RWPE2 (cell line): Measurements from ENCODE around the gene KIF1A.
A peak's percentile ranks its signal among the peaks of the same experiment; 100 is the strongest.
"Not testable (repeated sequence)": the region's sequence is repeated elsewhere in the genome, so short reads cannot be mapped to it uniquely, and the experiment has no call there.

Source experiments
- ATAC-seq: fragments of 200-7000 bp; cut with Tn5 transposase; 3 replicates; pipeline ENCODE4 v1.9.1; 2021; ENCODE audit warnings: low read depth
- DNase-seq: peaks from one replicate; pipeline ENCODE4 v3.0.0-alpha.2; 2020; ENCODE audit warnings: low spot score
- H3K27ac ChIP-seq: fragments of 450-650 bp; 2 replicates; pipeline ENCODE4 v1.5.1; 2017; ENCODE audit warnings: mild to moderate bottlenecking; ENCODE audit not compliant: poor library complexity, severe bottlenecking
- H3K27me3 ChIP-seq: fragments of 250-450 bp; sonication (Bioruptor Pico); 2 replicates; pipeline ENCODE4 v1.5.1; 2021; ENCODE audit warnings: mild to moderate bottlenecking, moderate library complexity; ENCODE audit not compliant: insufficient read depth, poor library complexity, severe bottlenecking
- H3K36me3 ChIP-seq: fragments of 250-450 bp; sonication (Bioruptor Pico); 2 replicates; pipeline ENCODE4 v1.5.1; 2020; ENCODE audit warnings: low read depth, mild to moderate bottlenecking, moderate library complexity
- H3K4me1 ChIP-seq: fragments of 250-450 bp; sonication (Bioruptor Pico); 2 replicates; pipeline ENCODE4 v1.5.1; 2021; ENCODE audit warnings: mild to moderate bottlenecking, moderate library complexity; ENCODE audit not compliant: insufficient read depth, poor library complexity, severe bottlenecking
- H3K4me3 ChIP-seq: fragments of 250-450 bp; sonication (Bioruptor Pico); 2 replicates; pipeline ENCODE4 v1.5.1; 2021; ENCODE audit warnings: mild to moderate bottlenecking, moderate library complexity; ENCODE audit not compliant: severe bottlenecking
- H3K9me3 ChIP-seq: fragments of 250-450 bp; sonication (Bioruptor Pico); 2 replicates; pipeline ENCODE4 v1.5.1; 2021; ENCODE audit warnings: mild to moderate bottlenecking, moderate library complexity; ENCODE audit not compliant: severe bottlenecking
- TF ChIP-seq, protein P1 (sequence below): fragments of 450-650 bp; IDR thresholded peaks from one replicate; pipeline ENCODE4 v1.5.1; 2017; ENCODE audit warnings: mild to moderate bottlenecking, moderate library complexity; ENCODE audit not compliant: poor library complexity, severe bottlenecking

Gene KIF1A

DNA sequence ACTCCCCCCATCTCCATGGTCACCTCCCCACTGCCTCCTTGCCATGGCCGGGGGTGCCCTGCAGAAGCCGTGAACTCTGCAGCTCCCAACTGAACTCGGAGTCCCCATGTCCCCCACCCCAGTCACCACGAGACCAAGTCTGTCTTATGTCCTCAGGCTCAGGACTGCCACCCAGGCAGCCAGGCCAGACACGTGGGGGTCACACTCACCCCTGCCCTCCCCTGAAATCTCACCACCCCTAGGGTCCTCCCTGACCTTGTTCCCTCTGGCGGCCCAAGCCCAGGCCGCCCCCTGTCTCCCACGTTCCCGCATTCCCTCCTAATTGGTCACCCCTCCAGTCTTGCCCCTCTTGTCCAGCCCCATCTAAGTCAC, 117.4 kb downstream of the KIF1A start:
- Histone ChIP-seq H3K4me1 (no peaks in the 10 kb centered on the region), H3K27me3 (peaks cover 30% of the 10 kb centered on the region), H3K36me3 (no peaks in the 10 kb centered on the region), H3K4me3 (no peak overlapping the region), H3K27ac (no peak overlapping the region), H3K9me3 (no peaks in the 10 kb centered on the region)
- ATAC-seq (no peak), DNase-seq (no peak)
- TF ChIP-seq, protein P1, sequence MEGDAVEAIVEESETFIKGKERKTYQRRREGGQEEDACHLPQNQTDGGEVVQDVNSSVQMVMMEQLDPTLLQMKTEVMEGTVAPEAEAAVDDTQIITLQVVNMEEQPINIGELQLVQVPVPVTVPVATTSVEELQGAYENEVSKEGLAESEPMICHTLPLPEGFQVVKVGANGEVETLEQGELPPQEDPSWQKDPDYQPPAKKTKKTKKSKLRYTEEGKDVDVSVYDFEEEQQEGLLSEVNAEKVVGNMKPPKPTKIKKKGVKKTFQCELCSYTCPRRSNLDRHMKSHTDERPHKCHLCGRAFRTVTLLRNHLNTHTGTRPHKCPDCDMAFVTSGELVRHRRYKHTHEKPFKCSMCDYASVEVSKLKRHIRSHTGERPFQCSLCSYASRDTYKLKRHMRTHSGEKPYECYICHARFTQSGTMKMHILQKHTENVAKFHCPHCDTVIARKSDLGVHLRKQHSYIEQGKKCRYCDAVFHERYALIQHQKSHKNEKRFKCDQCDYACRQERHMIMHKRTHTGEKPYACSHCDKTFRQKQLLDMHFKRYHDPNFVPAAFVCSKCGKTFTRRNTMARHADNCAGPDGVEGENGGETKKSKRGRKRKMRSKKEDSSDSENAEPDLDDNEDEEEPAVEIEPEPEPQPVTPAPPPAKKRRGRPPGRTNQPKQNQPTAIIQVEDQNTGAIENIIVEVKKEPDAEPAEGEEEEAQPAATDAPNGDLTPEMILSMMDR = no peak

DNA sequence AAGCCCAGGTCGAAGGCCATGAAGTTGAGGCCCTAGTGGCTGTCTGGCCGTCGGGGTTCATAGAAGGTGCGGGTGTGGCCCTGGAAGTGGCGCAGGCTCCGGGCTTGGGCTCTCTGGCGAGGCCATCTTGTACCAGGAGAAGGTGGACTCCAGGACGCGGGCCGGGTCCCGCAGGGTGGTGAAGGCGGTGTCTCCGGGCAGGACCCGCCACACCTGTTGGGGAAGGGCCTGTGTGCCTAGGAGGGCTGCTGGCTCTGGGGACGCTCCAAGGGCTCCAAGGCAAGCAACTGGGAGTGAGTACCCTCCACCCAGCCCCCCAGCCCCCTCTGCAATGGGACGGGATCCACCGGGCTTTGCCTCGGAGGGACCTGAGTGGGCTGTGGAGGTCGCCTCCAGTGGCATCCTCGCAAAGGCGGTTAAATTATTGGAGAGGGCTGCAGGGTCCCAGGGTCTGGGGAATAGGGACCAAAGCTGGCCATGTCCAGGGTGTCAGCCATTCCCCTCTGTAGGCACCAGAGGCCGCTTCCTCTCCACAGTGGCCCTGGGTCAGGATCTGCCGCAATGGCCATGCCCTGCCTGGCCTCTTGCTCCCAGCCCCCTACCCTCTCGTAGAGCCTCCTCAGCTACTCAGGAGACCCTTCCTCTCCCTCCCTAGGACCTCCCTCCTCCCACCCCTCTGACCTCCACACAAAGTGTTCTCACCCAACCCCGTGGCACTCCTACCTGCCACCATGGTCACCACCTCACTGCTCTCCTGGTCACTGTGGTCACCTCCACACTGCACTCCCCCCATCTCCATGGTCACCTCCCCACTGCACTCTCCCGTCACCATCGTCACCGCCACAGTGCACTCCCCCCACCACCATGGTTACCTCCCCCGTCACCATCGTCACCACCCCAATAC, 118.0 kb downstream of the KIF1A start:
- TF ChIP-seq, protein P1 = no peak
- Histone ChIP-seq H3K36me3 (no peaks in the 10 kb centered on the region), H3K4me3 (no peak overlapping the region), H3K9me3 (no peaks in the 10 kb centered on the region), H3K27ac (no peak overlapping the region), H3K27me3 (peaks cover 24% of the 10 kb centered on the region), H3K4me1 (no peaks in the 10 kb centered on the region)
- DNase-seq (peak; percentile 45), ATAC-seq (no peak)

DNA sequence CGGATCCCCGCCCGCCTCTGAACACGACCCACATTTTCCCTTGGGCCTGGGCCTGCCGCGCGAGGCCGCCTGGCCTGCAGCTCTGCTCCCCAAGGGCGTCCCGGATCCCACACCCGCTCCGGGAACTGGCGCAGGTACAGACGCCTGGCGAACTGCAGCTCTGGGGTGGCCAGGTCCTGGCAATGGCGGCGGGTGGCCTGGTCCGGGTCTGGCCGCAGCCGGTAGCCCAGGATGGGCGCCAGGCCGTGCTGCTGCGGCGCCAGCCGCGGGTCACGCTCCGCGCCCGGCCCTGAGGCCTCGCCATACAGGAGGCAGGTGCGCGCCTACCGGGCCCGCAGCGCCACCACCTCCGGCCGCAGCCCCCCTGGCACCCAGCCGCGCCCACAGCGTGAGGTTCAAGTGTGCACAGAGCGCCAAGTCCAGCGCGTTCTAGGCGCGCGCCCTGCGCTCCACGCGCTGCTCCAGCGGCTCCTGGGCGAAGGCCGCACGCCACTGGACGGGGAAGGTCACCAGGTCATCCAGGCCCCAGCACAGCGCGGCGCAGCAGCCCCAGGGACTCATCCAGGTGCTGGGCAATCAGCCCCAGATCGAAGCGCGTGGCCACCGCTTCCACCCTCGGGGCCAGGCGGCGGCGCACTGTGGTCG, 118.8 kb downstream of the KIF1A start:
- ATAC-seq (no peak), DNase-seq (peak; percentile 42)
- TF ChIP-seq, protein P1 = no peak
- Histone ChIP-seq H3K4me1 (no peaks in the 10 kb centered on the region), H3K36me3 (no peaks in the 10 kb centered on the region), H3K4me3 (no peak overlapping the region), H3K9me3 (no peaks in the 10 kb centered on the region), H3K27me3 (peaks cover 16% of the 10 kb centered on the region), H3K27ac (no peak overlapping the region)

DNA sequence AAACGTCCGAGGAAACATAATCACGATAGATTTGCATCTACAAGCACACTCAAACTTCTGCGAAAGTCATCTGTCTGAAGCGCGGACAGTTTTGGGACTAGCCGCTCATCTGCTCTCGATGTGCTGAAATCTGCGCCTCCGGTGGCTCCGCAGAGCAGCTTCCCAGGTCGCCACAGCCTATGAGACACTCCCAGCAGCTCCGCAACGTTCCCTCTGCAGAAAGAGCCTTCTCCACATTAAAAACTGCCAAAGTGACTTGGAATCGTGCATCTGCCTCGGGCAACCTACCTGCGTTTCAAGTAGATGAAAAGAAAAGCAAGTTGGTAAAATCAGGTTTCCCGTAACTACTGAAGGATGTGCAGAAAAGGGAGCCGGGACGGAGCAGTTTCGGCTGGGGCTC, 119.4 kb downstream of the KIF1A start:
- not testable (repeated sequence) for H3K27ac ChIP-seq, H3K9me3 ChIP-seq, DNase-seq, H3K4me1 ChIP-seq, ATAC-seq, H3K4me3 ChIP-seq, H3K36me3 ChIP-seq
- H3K27me3 ChIP-seq = peaks cover 15% of the 10 kb centered on the region

DNA sequence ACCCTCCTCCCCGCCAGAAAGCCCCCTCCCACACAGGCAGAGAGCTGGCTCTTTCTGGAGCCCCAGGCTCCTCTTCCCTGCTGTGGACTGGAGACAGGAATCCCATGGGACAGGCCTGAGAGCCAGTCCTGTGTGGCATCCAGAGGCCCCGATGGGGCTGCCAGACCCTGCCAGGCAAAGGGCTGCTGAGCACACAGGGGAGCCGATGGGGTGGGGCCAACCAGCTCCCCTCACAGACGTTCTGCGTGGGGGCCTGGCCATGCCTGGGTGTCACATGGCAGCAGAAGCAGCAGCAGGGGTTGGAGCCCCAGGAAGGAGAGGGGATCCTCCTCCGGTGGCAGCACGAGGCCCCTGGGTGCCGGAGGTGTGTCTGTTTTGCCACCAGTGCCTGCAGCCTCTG, 120.2 kb downstream of the KIF1A start:
- not testable (repeated sequence) for H3K4me3 ChIP-seq, H3K9me3 ChIP-seq, H3K27me3 ChIP-seq, DNase-seq, H3K36me3 ChIP-seq, H3K4me1 ChIP-seq, H3K27ac ChIP-seq, ATAC-seq

DNA sequence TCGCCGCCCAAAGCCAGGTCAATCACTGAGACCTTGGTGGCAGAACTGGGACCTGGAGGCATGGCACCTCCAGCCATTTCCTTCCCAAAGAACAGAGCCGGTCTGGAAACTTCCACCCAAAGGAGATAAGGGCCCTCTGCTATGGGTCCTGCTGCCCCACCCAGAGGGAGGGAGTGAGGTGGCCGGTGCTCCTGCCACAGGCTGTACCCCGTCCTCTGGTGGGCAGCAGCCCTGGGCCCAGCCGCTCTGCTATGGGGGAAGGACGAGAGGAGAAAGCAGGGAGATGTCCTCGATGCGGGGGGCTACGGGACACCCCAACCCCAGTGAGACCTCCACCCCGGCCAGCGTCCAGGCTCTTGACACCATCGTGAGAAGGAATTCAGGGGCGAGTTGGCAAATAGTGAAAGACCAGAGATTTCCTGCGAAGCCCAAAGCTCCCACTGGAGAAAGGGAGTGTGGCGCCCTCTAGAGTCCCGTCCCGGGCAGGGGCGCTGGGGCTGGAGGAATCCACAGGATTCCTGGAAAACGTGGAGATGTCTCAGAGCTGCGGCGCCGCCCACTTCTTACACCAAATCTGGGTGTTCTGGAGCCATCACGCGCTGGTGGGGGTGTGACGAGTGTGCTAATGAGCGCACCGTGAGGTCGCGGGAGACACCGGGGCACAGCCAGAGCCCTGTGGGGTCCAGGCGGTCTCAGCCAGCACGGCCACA, 121.0 kb downstream of the KIF1A start:
- H3K27ac ChIP-seq, H3K27me3 ChIP-seq, H3K9me3 ChIP-seq, H3K36me3 ChIP-seq, H3K4me1 ChIP-seq, H3K4me3 ChIP-seq, ATAC-seq: not testable (repeated sequence)
- peak; percentile 42 for DNase-seq

DNA sequence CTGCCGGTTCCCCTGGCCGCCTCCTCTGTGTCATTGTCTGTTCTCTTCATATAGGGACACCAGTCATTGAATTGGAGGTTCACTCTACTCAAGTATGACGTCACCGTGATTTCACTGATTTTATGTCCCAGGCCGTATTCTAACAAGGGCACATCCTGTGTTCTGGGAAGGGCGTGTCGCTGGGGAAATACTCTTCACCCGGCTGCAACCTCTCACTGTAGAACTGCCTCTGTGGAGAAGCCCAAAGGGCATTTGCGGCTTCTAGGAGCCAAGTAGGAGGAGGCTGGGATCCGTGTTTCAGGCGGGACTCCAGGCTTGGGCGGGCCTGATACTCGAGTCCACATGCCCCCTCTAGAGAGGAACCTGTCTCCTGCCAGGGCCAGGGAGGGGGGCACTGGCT, 123.5 kb downstream of the KIF1A start:
- not testable (repeated sequence) for ATAC-seq, H3K36me3 ChIP-seq

DNA sequence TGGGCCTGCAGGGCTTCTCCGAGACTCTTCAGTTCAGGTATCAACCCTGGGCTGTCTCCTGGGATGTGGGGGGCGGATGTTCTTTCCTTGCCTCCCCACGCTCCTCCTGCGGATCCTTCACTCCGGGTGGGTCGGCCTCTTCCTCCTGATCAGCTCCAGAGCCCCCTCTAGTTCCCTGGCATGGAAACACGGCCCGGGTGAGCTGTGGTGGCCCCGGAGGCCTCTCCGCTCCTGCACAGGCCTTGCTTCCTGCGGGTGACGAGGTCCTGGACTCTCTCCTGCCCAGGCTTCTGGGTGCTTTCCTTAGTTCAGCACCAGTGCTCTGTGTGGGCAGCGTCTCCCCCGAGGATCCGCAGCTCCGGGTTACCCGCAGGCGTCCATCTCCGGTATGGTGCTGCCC, 124.4 kb downstream of the KIF1A start:
- H3K36me3 ChIP-seq, H3K4me1 ChIP-seq, H3K27ac ChIP-seq, ATAC-seq, DNase-seq, H3K4me3 ChIP-seq, H3K27me3 ChIP-seq, H3K9me3 ChIP-seq: not testable (repeated sequence)

More for the DNA sequence above, 123.5 kb downstream of the KIF1A start:
- H3K27me3 ChIP-seq, H3K9me3 ChIP-seq, H3K4me1 ChIP-seq, H3K27ac ChIP-seq, H3K4me3 ChIP-seq, DNase-seq: not testable (repeated sequence)
